Muscle layer of colon (tissue), 2 donors: ENCODE measurements around the gene SUN2.

ENCODE experiments used
- H3K27ac ChIP-seq: one replicate; pipeline ENCODE4 v1.7.0; 2013; ENCODE audit warnings: low read depth, mild to moderate bottlenecking, low read length, moderate library complexity
- H3K27me3 ChIP-seq, 2 donors: one replicate each; pipeline ENCODE4 v1.7.0; 2013; ENCODE audit warnings: low read length in 2 of 2, mild to moderate bottlenecking in 2 of 2; ENCODE audit not compliant: insufficient read depth in 2 of 2, control insufficient read depth in 1 of 2
- H3K36me3 ChIP-seq: one replicate; pipeline ENCODE4 v1.7.0; 2013; ENCODE audit warnings: mild to moderate bottlenecking, low read length; ENCODE audit not compliant: insufficient read depth
- H3K4me1 ChIP-seq: one replicate; pipeline ENCODE4 v1.7.0; 2013; ENCODE audit warnings: mild to moderate bottlenecking, low read length; ENCODE audit not compliant: insufficient read depth
- H3K4me3 ChIP-seq, 2 donors: one replicate each; pipeline ENCODE4 v1.7.0; 2013; ENCODE audit warnings: low read length in 2 of 2, low read depth in 1 of 2, mild to moderate bottlenecking in 1 of 2, moderate library complexity in 1 of 2
- H3K9ac ChIP-seq: one replicate; pipeline ENCODE4 v1.7.0; 2013; ENCODE audit warnings: low read length
- H3K9me3 ChIP-seq: one replicate; pipeline ENCODE4 v1.7.0; 2013; ENCODE audit warnings: mild to moderate bottlenecking, low read length
- donor health status: abdominal sarcoma.
- donor health status: Adenocarcinoma of cecum.

Gene SUN2

GRCh38 chr22:38789606-38790005 lies 33.8 kb upstream of the SUN2 start:
- Histone ChIP-seq H3K27me3 (no peaks in the 10 kb centered on the region), H3K9me3 (no peaks in the 10 kb centered on the region), H3K4me1 (peaks cover 37% of the 10 kb centered on the region), H3K9ac (no peak overlapping the region), H3K27ac (no peak overlapping the region), H3K4me3 (no peak overlapping the region), H3K36me3 (peaks cover 12% of the 10 kb centered on the region)

GRCh38 chr22:38788846-38789245 lies 33.0 kb upstream of the SUN2 start:
- Histone ChIP-seq H3K9ac (peak overlapping the region; percentile 3), H3K4me1 (peaks cover 32% of the 10 kb centered on the region), H3K9me3 (no peaks in the 10 kb centered on the region), H3K27ac (no peak overlapping the region), H3K36me3 (peaks cover 12% of the 10 kb centered on the region), H3K27me3 (no peaks in the 10 kb centered on the region), H3K4me3 (no peak overlapping the region)

- Histone ChIP-seq H3K27me3 (no peaks in the 10 kb centered on the region), H3K27ac (no peak overlapping the region), H3K9me3 (no peaks in the 10 kb centered on the region), H3K9ac (peak overlapping the region; percentile 3), H3K4me1 (peaks cover 29% of the 10 kb centered on the region), H3K36me3 (peaks cover 12% of the 10 kb centered on the region), H3K4me3 (no peak overlapping the region)
Measured at GRCh38 chr22:38788021-38788816, 32.4 kb upstream of the SUN2 start.

GRCh38 chr22:38786631-38787030 lies 30.8 kb upstream of the SUN2 start:
- H3K27ac ChIP-seq: no peak overlapping the region
- H3K9ac ChIP-seq: no peak overlapping the region
- H3K4me1 ChIP-seq: peaks cover 21% of the 10 kb centered on the region

GRCh38 chr22:38784856-38785255 lies 29.1 kb upstream of the SUN2 start:
- H3K4me1 ChIP-seq: peaks cover 21% of the 10 kb centered on the region
- no peaks in the 10 kb centered on the region for H3K27me3 ChIP-seq
- no peak overlapping the region for H3K4me3 ChIP-seq
- H3K9me3 ChIP-seq: no peaks in the 10 kb centered on the region
- peaks cover 11% of the 10 kb centered on the region for H3K36me3 ChIP-seq
- H3K27ac ChIP-seq: no peak overlapping the region
- H3K9ac ChIP-seq: no peak overlapping the region

More at GRCh38 chr22:38786631-38787030, 30.8 kb upstream of the SUN2 start:
- Histone ChIP-seq H3K36me3 (peaks cover 19% of the 10 kb centered on the region), H3K27me3 (no peaks in the 10 kb centered on the region), H3K9me3 (no peaks in the 10 kb centered on the region), H3K4me3 (no peak overlapping the region)

GRCh38 chr22:38784035-38784434 lies 28.2 kb upstream of the SUN2 start:
- H3K9me3 ChIP-seq: no peaks in the 10 kb centered on the region
- no peaks in the 10 kb centered on the region for H3K27me3 ChIP-seq
- H3K9ac ChIP-seq: no peak overlapping the region
- H3K27ac ChIP-seq: no peak overlapping the region
- H3K4me3 ChIP-seq: no peak overlapping the region
- H3K4me1 ChIP-seq: peaks cover 19% of the 10 kb centered on the region
- peaks cover 12% of the 10 kb centered on the region for H3K36me3 ChIP-seq

- H3K27me3 ChIP-seq: no peaks in the 10 kb centered on the region
- no peak overlapping the region for H3K4me3 ChIP-seq
- no peak overlapping the region for H3K9ac ChIP-seq
- H3K4me1 ChIP-seq: peaks cover 11% of the 10 kb centered on the region
- no peaks in the 10 kb centered on the region for H3K9me3 ChIP-seq
- peaks cover 21% of the 10 kb centered on the region for H3K36me3 ChIP-seq
- no peak overlapping the region for H3K27ac ChIP-seq
Measured at GRCh38 chr22:38783095-38783615, 27.4 kb upstream of the SUN2 start.

GRCh38 chr22:38782402-38783094 lies 26.8 kb upstream of the SUN2 start:
- H3K9ac ChIP-seq: no peak overlapping the region
- no peak overlapping the region for H3K27ac ChIP-seq
- H3K36me3 ChIP-seq: peaks cover 24% of the 10 kb centered on the region
- H3K9me3 ChIP-seq: no peaks in the 10 kb centered on the region
- peaks cover 7% of the 10 kb centered on the region for H3K4me1 ChIP-seq
- no peak overlapping the region for H3K4me3 ChIP-seq
- H3K27me3 ChIP-seq: no peaks in the 10 kb centered on the region

- H3K27me3 ChIP-seq: no peaks in the 10 kb centered on the region
- no peaks in the 10 kb centered on the region for H3K4me1 ChIP-seq
- H3K9ac ChIP-seq: no peak overlapping the region
- H3K9me3 ChIP-seq: no peaks in the 10 kb centered on the region
- no peak overlapping the region for H3K27ac ChIP-seq
- H3K4me3 ChIP-seq: no peak overlapping the region
- peaks cover 24% of the 10 kb centered on the region for H3K36me3 ChIP-seq
Measured at GRCh38 chr22:38781033-38781432, 25.2 kb upstream of the SUN2 start.

- H3K27ac ChIP-seq: no peak overlapping the region
- H3K4me1 ChIP-seq: no peaks in the 10 kb centered on the region
- no peaks in the 10 kb centered on the region for H3K9me3 ChIP-seq
- no peaks in the 10 kb centered on the region for H3K27me3 ChIP-seq
- no peak overlapping the region for H3K4me3 ChIP-seq
- H3K36me3 ChIP-seq: peaks cover 22% of the 10 kb centered on the region
- no peak overlapping the region for H3K9ac ChIP-seq
Measured at GRCh38 chr22:38777087-38777671, 21.4 kb upstream of the SUN2 start.

- Histone ChIP-seq H3K27me3 (no peaks in the 10 kb centered on the region), H3K36me3 (peaks cover 17% of the 10 kb centered on the region), H3K27ac (no peak overlapping the region), H3K4me1 (no peaks in the 10 kb centered on the region), H3K4me3 (no peak overlapping the region), H3K9ac (no peak overlapping the region), H3K9me3 (no peaks in the 10 kb centered on the region)
Measured at GRCh38 chr22:38776086-38776485, 20.3 kb upstream of the SUN2 start.
